GM10847 (cell line): Measurements from ENCODE around the gene PLAGL2.

ENCODE experiments used
- POLR2A ChIP-seq: IDR thresholded peaks from 2 replicates; pipeline ENCODE4 v1.6.1; 2011; ENCODE audit not compliant: insufficient read length; ENCODE audit errors: extremely low read depth

The PLAGL2 gene

DNA sequence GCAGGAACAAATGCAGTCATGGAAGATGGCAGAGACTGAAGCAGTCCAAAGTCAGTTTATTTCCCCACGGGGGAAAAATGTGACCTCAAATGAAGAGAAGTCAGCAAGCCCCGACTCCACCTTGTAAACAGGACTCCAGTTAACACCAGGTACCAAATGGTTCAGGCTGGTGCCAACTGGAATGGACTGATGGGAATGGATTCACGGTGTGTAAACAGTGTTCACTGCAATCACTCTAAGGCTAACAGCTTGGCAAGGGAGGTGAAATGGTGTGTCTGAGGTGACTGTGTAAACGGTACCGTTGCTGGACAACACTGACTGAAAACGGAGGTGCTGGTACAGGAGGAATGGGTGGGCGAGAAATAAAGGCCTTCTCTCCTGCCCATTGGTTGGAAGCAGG, 12.0 kb downstream of the PLAGL2 start:
- TF ChIP-seq POLR2A: no peak

DNA sequence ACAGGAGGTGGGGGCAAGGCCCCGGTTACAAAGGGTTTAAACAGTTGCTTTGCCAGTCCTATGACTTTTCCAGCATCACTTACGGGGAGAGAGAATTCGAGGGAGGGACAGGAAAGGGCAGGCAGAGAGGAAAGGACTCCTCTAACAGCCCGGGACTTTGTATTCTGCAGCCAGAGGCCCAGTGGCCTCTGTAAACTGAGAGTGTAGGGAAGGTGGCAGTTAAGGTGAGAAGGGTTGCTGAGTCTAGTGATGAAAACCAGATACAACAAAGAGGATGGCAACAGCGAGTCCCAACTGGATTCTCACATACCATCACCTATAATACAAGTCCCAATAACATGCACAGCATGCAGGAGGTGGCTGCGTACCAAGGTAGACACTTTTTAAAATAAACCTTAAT, 13.5 kb downstream of the PLAGL2 start:
- no peak for TF ChIP-seq POLR2A

DNA sequence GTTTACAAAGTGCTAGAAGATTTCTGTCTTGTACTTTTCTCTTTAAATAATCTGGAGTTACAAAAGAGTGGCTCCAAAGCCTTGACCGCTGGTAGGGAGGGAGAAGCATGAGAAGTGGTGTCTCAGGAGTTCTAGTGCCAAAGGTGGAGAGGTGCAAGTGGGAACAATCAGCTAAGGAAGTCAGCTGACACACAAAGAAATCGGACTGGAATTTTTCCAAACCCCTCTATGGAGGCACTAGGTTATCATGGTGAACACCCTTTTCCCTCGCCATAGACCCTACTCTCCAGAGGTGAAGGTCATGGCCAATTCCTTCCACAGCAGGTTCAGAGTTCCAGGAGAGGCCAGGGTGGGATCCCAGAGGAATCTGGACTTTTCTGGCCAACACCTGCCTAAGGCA, 14.8 kb downstream of the PLAGL2 start:
- TF ChIP-seq POLR2A: no peak

DNA sequence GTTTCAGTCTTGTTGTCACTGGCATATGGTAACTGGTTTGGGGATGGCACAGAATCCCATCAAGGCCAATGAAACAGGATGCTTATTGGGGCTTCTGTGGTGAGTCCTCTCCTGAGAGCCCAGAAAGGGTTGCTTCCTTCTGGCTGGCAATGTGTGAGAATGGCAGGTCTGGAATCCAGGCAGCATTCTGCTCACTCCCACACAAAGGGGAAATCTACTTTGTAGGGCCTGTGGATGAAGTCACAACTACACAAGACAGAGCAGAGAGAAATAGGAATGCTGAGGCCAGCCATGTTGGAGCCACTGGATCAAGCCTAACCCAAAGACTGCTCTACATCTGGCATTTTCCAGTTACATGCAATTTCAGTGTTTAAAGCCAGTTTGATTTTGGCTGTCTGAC, 15.7 kb downstream of the PLAGL2 start:
- TF ChIP-seq POLR2A: no peak

DNA sequence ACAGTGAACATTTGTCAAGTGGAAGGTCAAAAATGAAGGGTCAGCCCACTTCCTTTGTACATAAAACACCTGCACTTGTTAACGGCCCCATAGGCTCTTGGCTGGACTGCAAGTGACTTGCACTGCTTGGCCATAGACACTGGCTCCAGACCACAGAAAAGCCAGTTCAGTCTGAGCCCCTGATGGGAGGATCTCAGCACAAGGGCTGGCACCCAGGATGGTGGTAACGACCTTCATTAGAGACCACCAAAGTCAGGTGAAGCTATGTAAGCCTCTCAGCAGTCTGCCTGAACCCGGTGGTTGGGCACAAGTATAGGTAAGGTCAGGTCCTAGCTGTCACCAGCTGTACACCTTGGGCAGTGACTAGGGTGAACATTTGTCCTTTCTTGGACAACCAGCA, 16.1 kb downstream of the PLAGL2 start:
- TF ChIP-seq POLR2A: no peak

DNA sequence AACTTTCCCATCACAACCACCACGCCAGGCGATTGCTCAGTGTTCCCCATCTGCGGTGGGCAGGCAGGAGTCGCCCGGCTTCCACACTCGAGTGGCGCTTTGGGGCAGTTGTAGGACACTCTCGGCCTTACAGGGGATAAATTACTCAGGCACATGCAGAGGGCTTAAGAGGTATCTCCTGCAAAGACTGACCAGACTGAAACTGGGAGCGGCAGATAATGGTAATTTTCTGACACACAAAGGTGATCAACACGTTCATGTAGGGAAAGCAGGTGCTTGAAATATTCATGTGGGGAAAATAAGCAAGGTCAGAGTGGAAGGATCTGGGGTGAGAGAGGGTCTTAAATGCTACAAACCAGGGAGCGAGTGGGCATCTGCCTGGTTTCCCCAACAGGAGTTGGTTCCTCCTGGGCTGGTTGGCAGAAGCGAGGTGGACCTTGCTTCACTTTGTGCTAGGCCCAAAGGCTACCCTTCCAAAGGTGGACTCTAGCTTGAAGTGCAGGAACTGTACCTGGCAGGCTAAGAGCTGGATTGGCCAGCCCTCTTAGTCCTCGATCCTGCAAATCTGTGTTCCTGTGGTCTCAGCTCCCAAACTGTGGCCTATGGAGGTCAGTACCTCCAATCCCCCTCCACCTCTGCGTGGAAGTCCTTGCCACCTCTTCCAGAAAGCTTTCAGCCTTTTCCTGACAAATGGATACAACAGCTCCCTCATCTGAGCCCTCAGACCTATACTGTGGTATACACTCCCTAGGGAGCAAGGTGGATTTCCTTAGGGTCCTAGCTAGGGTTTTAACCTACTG, 16.7 kb downstream of the PLAGL2 start:
- TF ChIP-seq POLR2A: no peak

DNA sequence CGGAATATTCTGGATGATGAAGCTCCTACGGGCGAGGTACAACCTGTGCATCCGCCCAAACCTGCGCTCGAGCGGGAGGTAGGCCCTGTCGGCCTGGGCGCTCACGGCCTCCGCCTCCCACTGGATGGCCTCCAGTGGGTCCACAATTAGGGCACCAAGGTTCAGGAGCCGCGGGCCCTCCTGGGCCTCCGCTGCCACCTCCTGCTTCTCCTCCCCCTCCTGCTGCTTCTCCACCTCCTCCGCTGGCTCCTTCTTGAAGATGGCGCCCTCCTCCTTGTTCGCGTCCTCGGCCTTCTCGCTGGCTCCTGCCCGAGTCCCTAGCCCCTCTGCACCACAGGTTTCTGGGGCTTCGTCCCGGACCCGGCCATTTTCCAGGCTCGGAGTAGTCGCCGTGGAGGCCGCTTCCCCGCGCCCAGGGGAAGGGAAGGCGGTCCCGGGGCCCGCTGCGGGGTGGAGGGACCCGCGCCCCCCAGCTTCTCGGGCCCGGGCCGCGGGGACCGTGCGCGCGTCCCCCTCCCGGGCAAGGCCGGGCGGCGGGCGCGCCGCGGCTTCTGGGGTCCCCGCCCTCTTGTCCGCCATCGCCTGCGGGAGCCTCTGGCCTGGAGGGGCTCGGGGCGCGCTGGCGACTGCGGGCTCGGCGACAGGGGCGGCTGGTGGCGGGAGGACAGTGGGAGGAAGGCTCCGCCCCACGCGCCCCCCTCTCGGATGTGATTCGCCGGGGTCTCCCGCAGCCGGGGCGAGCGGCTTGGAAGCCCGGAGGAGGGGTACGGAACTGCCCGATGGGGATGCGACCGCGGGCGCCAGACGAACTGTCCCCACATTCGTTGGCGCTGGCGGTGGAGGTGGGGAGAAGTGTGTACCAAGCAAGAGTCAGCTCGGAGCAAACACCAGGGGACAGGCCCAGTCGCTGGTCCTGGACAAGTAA, 17.6 kb downstream of the PLAGL2 start:
- no peak for TF ChIP-seq POLR2A

DNA sequence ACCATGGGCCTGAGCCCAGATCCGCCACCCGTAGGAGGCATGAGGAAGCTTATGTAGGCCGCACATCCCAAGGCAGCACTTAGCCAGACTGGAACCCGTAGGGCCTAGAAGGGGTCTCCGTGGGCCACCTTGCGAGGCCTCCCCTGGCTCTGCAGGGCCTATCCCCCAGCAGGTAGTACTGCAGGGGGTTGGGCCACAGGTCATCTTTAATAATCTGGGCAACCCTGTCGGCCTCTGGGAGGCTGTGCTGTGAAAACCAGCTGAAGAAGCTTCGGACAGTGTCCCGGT, 18.5 kb downstream of the PLAGL2 start:
- TF ChIP-seq POLR2A: no peak

DNA sequence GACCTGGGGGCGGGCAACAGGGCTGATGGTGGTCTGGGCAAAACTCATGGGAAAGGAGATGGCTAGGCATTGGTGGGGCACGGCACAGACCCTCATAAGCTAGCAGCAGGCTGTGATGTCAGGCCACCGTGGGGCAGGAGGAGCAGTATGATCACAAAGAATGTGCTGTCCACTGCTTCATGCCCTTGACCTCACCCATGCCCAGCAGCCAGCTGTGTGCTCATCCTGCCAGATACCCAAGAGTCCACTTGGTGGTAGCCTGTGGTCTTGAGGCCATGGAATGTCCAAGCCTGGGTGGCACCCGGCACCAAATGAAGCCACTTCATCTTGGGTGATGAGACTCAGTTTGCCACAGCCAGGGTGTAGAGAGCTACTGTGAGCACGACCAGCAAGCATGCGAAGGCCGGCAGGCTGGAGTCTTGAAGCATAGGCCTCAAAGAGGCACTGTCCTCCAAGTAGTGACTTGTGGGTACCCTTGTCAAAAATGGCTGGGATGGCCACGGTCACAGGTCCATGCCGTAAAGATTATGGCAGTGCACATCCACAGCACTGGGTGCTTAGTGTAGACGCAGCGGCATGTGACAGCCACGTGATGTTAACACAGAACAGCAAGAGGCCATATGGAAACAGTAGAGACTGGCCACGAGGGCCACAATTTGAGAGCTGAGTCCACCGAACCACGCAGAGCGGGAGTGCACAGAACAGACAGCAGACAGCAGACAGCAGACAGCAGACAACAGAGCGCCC, 19.0 kb downstream of the PLAGL2 start:
- no peak for TF ChIP-seq POLR2A

DNA sequence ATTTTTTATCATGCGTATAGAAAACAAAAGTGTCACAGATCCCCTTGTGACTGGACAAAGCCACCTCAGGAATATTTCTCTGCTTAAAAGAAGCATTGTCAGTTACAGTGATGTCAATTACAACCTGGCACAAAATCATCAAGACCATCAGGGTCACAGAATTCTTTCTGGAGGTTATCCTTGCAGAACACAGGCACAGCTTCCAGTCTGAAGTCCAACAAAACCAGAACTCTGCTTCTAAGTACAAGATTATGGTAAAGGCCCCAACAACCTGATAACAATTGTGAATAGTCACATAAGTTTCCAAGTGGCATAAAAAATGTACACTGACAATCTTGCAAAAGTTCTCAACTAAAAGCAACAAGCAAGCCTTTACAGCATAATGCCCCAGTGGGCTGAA, 21.0 kb downstream of the PLAGL2 start:
- no peak for TF ChIP-seq POLR2A

DNA sequence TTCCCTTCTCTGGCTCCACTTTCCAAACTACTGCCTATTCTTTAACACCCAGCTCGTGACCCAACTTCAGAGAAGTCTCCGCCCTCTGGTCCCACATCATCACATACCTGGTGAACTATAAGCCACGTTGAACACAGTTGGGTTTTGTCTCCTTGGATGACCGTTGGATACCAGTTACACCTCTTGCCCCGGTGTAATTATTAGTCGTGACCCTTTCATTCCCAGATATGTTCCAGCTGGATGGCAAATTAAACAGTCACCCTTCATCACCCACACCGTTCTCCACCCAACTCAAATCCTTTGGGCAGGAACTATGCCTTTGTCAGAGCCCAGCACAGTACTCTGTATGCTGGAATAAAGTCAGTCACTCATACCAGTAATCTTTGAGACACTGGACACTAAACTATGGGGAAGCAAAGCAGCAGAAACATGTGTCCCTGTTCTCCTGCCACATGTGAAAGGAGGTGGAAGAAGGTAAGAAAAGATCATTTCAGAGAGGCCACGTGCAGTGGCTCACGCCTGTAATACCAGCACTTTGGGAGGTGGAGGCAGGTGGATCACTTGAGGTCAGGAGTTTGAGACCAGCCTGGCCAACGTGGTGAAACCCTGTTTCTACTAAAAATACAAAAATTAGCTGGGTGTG, 22.5 kb downstream of the PLAGL2 start:
- no peak for TF ChIP-seq POLR2A

DNA sequence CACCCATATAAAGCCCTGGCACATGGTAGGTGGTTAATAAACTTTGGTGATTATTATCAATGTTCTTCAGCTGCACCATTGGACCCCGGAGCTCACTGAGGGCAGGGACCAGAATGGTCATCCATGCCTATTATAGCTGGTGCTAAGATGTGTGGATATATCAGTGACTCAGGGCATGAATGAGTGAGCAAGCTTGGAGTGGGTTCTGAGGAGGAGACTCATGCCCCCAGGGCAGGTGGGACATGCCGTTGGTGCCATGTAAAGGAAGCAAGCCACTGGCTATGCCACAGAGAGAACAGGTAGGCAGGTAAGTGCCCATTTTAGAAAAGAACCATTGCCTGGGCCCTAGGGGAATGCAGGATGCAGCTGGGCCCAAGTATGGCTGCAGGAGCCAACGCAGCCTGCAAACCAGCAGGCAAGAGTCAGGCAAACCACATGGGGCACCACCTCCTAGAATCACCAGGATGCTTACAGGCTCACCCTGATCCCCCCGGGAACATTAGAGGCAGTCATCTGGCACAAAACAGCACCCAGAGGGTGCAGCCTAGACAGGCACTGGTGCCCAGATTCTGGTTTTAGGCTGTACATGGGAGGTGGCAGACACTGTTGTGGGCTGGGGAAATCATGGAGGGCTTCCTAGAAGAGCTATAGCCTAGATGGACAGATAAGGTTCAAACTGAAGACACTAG, 23.5 kb downstream of the PLAGL2 start:
- no peak for TF ChIP-seq POLR2A

DNA sequence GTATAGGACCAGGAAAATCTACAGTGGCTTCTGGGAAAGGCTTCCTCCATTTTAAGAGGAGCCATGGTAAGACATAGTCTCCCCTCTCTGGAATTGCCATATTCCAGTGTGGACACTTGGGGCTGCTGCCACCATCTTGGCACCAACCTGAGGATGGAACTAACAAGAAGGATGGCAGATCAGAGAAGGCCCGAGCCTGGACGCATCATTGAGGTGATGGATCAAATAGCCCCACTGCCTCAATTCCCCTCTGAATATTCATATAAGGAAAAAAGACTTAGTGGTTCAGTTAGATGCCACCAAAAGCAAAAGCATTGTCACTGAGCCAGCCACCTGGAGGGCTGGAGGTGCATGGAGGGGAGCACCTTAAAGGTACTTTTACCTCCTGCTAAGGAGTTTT, 25.9 kb downstream of the PLAGL2 start:
- no peak for TF ChIP-seq POLR2A

DNA sequence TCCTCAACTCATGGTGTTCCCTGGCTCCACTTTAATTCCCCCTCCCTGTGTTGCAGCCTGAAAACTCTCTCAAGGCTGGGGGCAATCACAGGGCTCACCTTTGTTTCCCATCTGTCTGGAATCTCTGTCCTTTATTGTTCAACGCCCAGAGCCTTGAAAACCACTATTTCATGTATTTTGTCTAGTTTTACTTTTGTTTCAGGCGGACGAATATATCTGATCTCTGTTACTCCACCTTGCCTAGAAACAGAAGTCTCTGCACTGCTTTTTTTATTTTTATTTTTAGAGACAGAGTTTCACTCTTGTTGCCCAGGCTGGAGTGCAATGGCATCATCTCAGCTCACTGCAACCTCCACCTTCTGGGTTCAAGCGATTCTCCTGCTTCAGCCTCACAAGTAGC, 27.6 kb downstream of the PLAGL2 start:
- no peak for TF ChIP-seq POLR2A

DNA sequence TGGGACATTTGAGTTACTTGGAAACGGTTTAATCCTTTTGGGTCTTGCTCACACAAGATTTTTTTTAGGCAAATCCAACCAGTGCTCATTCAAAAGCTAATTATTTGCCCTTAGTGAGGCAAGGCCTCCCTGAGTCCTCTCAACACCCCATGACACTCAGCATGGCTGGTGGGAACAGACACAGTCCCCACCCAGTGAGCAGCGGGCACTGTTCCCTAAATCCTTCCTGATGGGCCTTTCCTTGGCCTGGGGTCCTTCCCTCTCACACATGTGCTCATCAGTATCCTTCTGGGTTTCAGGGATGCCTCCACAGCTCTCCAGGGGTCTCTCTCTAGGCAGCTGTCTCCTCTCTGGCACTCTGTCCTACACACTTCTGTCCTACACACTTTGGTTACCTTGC, 28.0 kb downstream of the PLAGL2 start:
- TF ChIP-seq POLR2A: no peak
